IMR-90 (cell line): ENCODE results near the gene DLG5. TPM values are rescaled to one million over a fixed set of nuclear protein-coding genes. Genes with fewer than 3 reads are reported as not detected.

Source experiments
- ATAC-seq: fragments of 200-7000 bp; cut with Tn5 transposase; 2 replicates; pipeline ENCODE4 v1.9.1; 2020; ENCODE audit warnings: low read depth, mild to moderate bottlenecking, moderate library complexity
- BruUV-seq: library from RNA; stranded (reverse); fragments of 400-500 nt; replicated peaks from 2 replicates; lab custom pipeline; 2021; lab: Mats Ljungman, UMichigan
- CTCF ChIA-PET: fragments of 300-600 bp; formaldehyde crosslinking; extraction: SDS; loops from one replicate; lab custom pipeline; 2021; ENCODE audit warnings: antibody characterized with exemption; lab: Yijun Ruan, JAX
- POLR2A ChIA-PET: fragments of 300-600 bp; sonication (Branson Sonifier 250); formaldehyde crosslinking; loops from one replicate; lab custom pipeline; 2022; ENCODE audit warnings: antibody characterized with exemption; ENCODE audit not compliant: unreplicated experiment; lab: Charles Lee
- DNase-seq: peaks from one replicate; pipeline ENCODE4 v3.0.0; 2013
- H2AFZ ChIP-seq: replicated peaks from 2 replicates; pipeline ENCODE3; 2013; ENCODE audit warnings: low read length, mild to moderate bottlenecking; ENCODE audit not compliant: poor library complexity
- H2AK5ac ChIP-seq: 2 replicates; pipeline ENCODE4 v1.6.1; 2013; ENCODE audit warnings: low read depth, low read length, inconsistent platforms
- H2AK9ac ChIP-seq: replicated peaks from 2 replicates; pipeline ENCODE3; 2013; ENCODE audit warnings: mild to moderate bottlenecking, low read depth, low read length, moderate library complexity; ENCODE audit not compliant: poor library complexity
- H2BK120ac ChIP-seq: 2 replicates; pipeline ENCODE4 v1.6.1; 2013; ENCODE audit warnings: low read depth, low read length, inconsistent platforms
- H2BK15ac ChIP-seq: 3 replicates; pipeline ENCODE4 v1.6.1; 2013; ENCODE audit warnings: low read depth, low read length, inconsistent platforms
- H2BK20ac ChIP-seq: 2 replicates; pipeline ENCODE4 v1.6.1; 2013; ENCODE audit warnings: low read depth, mild to moderate bottlenecking, inconsistent platforms, low read length, moderate library complexity
- H2BK5ac ChIP-seq: 2 replicates; pipeline ENCODE4 v1.6.1; 2013; ENCODE audit warnings: mild to moderate bottlenecking, low read depth, low read length, inconsistent platforms; ENCODE audit not compliant: poor library complexity, severe bottlenecking
- H3K14ac ChIP-seq: replicated peaks from 2 replicates; pipeline ENCODE4 v1.6.1; 2013; ENCODE audit warnings: low read depth, low read length, inconsistent platforms
- H3K18ac ChIP-seq: 2 replicates; pipeline ENCODE4 v1.6.1; 2013; ENCODE audit warnings: low read depth, low read length, control low read depth
- H3K23ac ChIP-seq: 2 replicates; pipeline ENCODE4 v1.6.1; 2013; ENCODE audit warnings: low read depth, low read length, inconsistent platforms
- H3K27ac ChIP-seq: 2 replicates; pipeline ENCODE4 v1.5.1; 2013; ENCODE audit warnings: mild to moderate bottlenecking, control low read depth, low read length; ENCODE audit not compliant: insufficient read depth
- H3K27me3 ChIP-seq: 2 replicates; pipeline ENCODE4 v1.6.1; 2013; ENCODE audit warnings: low read length; ENCODE audit not compliant: control insufficient read depth, insufficient read depth
- H3K36me3 ChIP-seq: 2 replicates; pipeline ENCODE4 v1.6.1; 2013; ENCODE audit warnings: low read length, mixed read lengths; ENCODE audit not compliant: control insufficient read depth, insufficient read depth
- H3K4ac ChIP-seq: 2 replicates; pipeline ENCODE4 v1.6.1; 2013; ENCODE audit warnings: low read depth, low read length, inconsistent platforms
- H3K4me1 ChIP-seq: 2 replicates; pipeline ENCODE4 v1.6.1; 2013; ENCODE audit warnings: low read length, mixed read lengths; ENCODE audit not compliant: control insufficient read depth, insufficient read depth
- H3K4me2 ChIP-seq: 2 replicates; pipeline ENCODE4 v1.6.1; 2013; ENCODE audit warnings: low read depth, mild to moderate bottlenecking, control low read depth, low read length, moderate library complexity
- H3K4me3 ChIP-seq: 2 replicates; pipeline ENCODE4 v1.5.1; 2013; ENCODE audit warnings: low read depth, mild to moderate bottlenecking, control low read depth, low read length, moderate library complexity; ENCODE audit not compliant: insufficient read depth
- H3K56ac ChIP-seq: 2 replicates; pipeline ENCODE4 v1.6.1; 2013; ENCODE audit warnings: low read length, inconsistent platforms; ENCODE audit not compliant: insufficient read depth; ENCODE audit errors: extremely low read depth
- H3K79me1 ChIP-seq, 2 experiments: 2 replicates each; pipeline ENCODE4 v1.6.1; 2013; ENCODE audit warnings: low read length in 2 of 2, inconsistent platforms in 1 of 2, low read depth in 1 of 2
- H3K9ac ChIP-seq: 2 replicates; pipeline ENCODE4 v1.6.1; 2013; ENCODE audit warnings: low read depth, low read length, control low read depth
- H3K9me1 ChIP-seq: 2 replicates; pipeline ENCODE4 v1.6.1; 2013; ENCODE audit warnings: low read length, inconsistent platforms; ENCODE audit not compliant: insufficient read depth
- H3K9me3 ChIP-seq: 2 replicates; pipeline ENCODE4 v1.6.1; 2013; ENCODE audit warnings: low read length; ENCODE audit not compliant: control insufficient read depth, insufficient read depth
- H4K20me1 ChIP-seq: 2 replicates; pipeline ENCODE4 v1.6.1; 2013; ENCODE audit warnings: low read length, inconsistent platforms; ENCODE audit not compliant: insufficient read depth
- H4K5ac ChIP-seq: 2 replicates; pipeline ENCODE4 v1.6.1; 2013; ENCODE audit warnings: mild to moderate bottlenecking, low read depth, low read length, control low read depth
- H4K8ac ChIP-seq, 2 experiments: 2 replicates each; pipeline ENCODE4 v1.6.1; 2013; ENCODE audit warnings: low read depth in 2 of 2, low read length in 2 of 2, control low read depth in 1 of 2, inconsistent platforms in 1 of 2
- H4K91ac ChIP-seq: 2 replicates; pipeline ENCODE4 v1.6.1; 2013; ENCODE audit warnings: low read depth, low read length, inconsistent platforms; ENCODE audit not compliant: insufficient read depth
- CEBPB ChIP-seq: IDR thresholded peaks from 2 replicates; pipeline ENCODE4 v1.6.1; 2012; ENCODE audit warnings: low read depth, low read length, improper control_type of control experiment
- RAD21 ChIP-seq: IDR thresholded peaks from 2 replicates; pipeline ENCODE4 v1.6.1; 2012; ENCODE audit warnings: low read length, improper control_type of control experiment
- WGBS, 2 experiments: methylation state at CpG; one replicate each; pipeline versions ENCODE4 v1.1.5 to v1.1.7; 2013; ENCODE audit warnings: missing lambda C conversion rate in 2 of 2; ENCODE audit not compliant: insufficient read length in 1 of 2; ENCODE audit errors: extremely low coverage in 2 of 2; 5-methylcytosine and 5-hydroxymethylcytosine counted together
- dilution Hi-C: fragments of 300-500 bp; cut with HindIII; formaldehyde crosslinking; loops from one replicate; pipeline ENCODE4 v1.14.3; 2018; ENCODE audit warnings: low sequenced_read_pairs; ENCODE audit not compliant: unreplicated experiment
- in situ Hi-C: fragments of 300-500 bp; cut with MboI; formaldehyde crosslinking; loops from 3 replicates; pipeline ENCODE4 v1.14.3; 2019; ENCODE audit warnings: low sequenced_read_pairs, inconsistent platforms, mixed read lengths
- intact Hi-C: fragments of 100-400 bp; cut with micrococcal nuclease; formaldehyde crosslinking; loops from 2 replicates; pipeline ENCODE4 v1.10.0; 2022
- polyA plus RNA-seq, 3 experiments: library from polyadenylated mRNA; depleted of rRNA; stranded (reverse); fragments of >200 nt; gene quantifications; 2 replicates each; pipeline ENCODE4 v1.2.3, GENCODE V29; 2012; ENCODE audit warnings: low replicate concordance in 1 of 3
- total RNA-seq: library from RNA; depleted of rRNA; stranded (reverse); fragments of >200 nt; gene quantifications from 2 replicates; pipeline ENCODE4 v1.2.3, GENCODE V29; 2012
- TF ChIP-seq, protein P1 (sequence below): fragments of 150-350 bp; IDR thresholded peaks from 2 replicates; pipeline ENCODE4 v1.6.1; 2016; ENCODE audit warnings: low read depth, mild to moderate bottlenecking, low read length, moderate library complexity, borderline replicate concordance
- TF ChIP-seq, protein P2 (sequence below): conservative IDR thresholded peaks from 2 replicates; pipeline ENCODE4 v1.5.1; 2012; ENCODE audit warnings: mild to moderate bottlenecking, low read depth, low read length, improper control_type of control experiment

DLG5 gene
- total and polyA plus RNA-seq, 2 of the 4 experiments (the other 2 are of a cell fraction): 12.7 to 28.7 TPM

DNA sequence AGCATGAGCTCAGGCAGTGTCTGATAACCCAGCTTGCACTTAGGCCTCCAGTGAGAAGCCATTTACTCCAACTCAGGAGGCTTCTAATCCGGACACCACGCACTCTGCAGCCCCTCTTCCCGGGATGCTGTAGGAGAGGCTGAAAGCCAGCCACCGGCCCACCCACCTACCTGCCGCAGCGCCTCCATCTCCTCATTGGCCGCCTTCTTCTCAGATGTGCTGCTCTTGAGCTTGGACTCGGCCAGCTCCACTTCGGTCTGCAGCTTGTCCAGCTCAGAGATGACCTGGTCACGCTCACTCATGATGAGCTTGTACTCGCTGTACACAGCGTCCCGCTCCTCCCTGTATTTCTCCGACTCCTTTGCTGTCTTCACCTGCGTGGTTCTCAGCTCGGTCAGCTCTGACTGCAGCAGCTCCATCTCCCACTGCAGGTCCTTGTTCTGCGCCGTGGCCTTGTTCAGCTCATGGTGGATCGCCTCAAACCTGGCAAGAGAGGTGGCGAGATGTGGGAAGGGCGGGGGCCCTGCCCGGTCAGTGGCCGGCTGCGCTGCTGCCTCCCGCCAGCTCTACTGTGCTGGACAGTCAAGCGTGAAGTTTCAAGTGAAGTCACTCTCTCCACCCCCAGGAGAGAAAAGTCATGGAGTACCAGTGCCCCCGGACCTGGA is 84.7 kb downstream of the DLG5 start:
- peaks cover 8% of the 10 kb centered on the region; the same call in 1 of the 2 replicates for H3K9me1 ChIP-seq
- H3K18ac ChIP-seq: no peak overlapping the region
- no peaks in the 10 kb centered on the region for H4K20me1 ChIP-seq
- H3K4me3 ChIP-seq: no peak overlapping the region
- no peak overlapping the region for H2BK20ac ChIP-seq
- H3K4me2 ChIP-seq: no peak overlapping the region
- H3K79me1 ChIP-seq: peaks cover 29 to 53% of the 10 kb centered on the region in 2 experiments
- CTCF ChIA-PET: interaction anchor here (0.9 kb wide), 1 partner anchor 11 kb away, joined by 3 read pairs; no protein-coding TSS in a partner anchor
- intact Hi-C loops: no loop called here
- H3K27me3 ChIP-seq: no peaks in the 10 kb centered on the region
- no peak overlapping the region for H2BK15ac ChIP-seq
- no peak overlapping the region for H2BK120ac ChIP-seq
- no peak for TF ChIP-seq CEBPB
- no peak for TF ChIP-seq RAD21
- TF ChIP-seq, protein P1, sequence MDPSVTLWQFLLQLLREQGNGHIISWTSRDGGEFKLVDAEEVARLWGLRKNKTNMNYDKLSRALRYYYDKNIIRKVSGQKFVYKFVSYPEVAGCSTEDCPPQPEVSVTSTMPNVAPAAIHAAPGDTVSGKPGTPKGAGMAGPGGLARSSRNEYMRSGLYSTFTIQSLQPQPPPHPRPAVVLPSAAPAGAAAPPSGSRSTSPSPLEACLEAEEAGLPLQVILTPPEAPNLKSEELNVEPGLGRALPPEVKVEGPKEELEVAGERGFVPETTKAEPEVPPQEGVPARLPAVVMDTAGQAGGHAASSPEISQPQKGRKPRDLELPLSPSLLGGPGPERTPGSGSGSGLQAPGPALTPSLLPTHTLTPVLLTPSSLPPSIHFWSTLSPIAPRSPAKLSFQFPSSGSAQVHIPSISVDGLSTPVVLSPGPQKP: no peak
- TF ChIP-seq, protein P2, sequence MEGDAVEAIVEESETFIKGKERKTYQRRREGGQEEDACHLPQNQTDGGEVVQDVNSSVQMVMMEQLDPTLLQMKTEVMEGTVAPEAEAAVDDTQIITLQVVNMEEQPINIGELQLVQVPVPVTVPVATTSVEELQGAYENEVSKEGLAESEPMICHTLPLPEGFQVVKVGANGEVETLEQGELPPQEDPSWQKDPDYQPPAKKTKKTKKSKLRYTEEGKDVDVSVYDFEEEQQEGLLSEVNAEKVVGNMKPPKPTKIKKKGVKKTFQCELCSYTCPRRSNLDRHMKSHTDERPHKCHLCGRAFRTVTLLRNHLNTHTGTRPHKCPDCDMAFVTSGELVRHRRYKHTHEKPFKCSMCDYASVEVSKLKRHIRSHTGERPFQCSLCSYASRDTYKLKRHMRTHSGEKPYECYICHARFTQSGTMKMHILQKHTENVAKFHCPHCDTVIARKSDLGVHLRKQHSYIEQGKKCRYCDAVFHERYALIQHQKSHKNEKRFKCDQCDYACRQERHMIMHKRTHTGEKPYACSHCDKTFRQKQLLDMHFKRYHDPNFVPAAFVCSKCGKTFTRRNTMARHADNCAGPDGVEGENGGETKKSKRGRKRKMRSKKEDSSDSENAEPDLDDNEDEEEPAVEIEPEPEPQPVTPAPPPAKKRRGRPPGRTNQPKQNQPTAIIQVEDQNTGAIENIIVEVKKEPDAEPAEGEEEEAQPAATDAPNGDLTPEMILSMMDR: no peak
- H3K56ac ChIP-seq: no peak overlapping the region
- no peak overlapping the region for H3K9ac ChIP-seq
- H4K91ac ChIP-seq: no peak overlapping the region
- no TSS peak for BruUV-seq
- POLR2A ChIA-PET: no interaction called here
- H4K5ac ChIP-seq: no peak overlapping the region
- H2AK5ac ChIP-seq: no peak overlapping the region
- 96% methylated on average over 20 of the region's 27 CpGs; no CpG with 5 or more reads in 1 of the 2 experiments for WGBS, 2 experiments
- H3K14ac ChIP-seq: no peak overlapping the region
- peaks cover 41% of the 10 kb centered on the region for H3K36me3 ChIP-seq
- H3K4ac ChIP-seq: no peak overlapping the region
- no peaks in the 10 kb centered on the region for H3K9me3 ChIP-seq
- ATAC-seq (no peak), DNase-seq (no peak)
- dilution Hi-C loops: no loop called here
- no peak overlapping the region for H2BK5ac ChIP-seq
- H2AFZ ChIP-seq: no peak overlapping the region
- H3K27ac ChIP-seq: no peak overlapping the region
- no peak overlapping the region for H3K23ac ChIP-seq
- H3K4me1 ChIP-seq: peaks cover 13% of the 10 kb centered on the region
- in situ Hi-C loops: no loop called here
- no peak overlapping the region for H4K8ac ChIP-seq
- peak overlapping the region; percentile 26 for H2AK9ac ChIP-seq
